Stimulated activated naive CD8-positive, alpha-beta T cell treated with anti-CD3 and anti-CD28 coated beads, Interleukin-15, Interleukin-2, amounts not matched to agents 100 U/mL and 50 U/mL, for 24 hours (primary cell): ENCODE results near the gene PEX11G.
"Not testable (repeated sequence)": the region's sequence is repeated elsewhere in the genome, so short reads cannot be mapped to it uniquely, and the experiment has no call there.

Experiments
- ATAC-seq: fragments of 150-1000 bp; cut with Tn5 transposase; one replicate; pipeline ENCODE4 v1.10.0; 2021
- DNase-seq: peaks from one replicate; pipeline ENCODE4 v3.0.0; 2021

The PEX11G gene

GRCh38 chr19:7433456-7433855 is 55.4 kb downstream of the PEX11G start:
- not testable (repeated sequence) for ATAC-seq, DNase-seq

DNA sequence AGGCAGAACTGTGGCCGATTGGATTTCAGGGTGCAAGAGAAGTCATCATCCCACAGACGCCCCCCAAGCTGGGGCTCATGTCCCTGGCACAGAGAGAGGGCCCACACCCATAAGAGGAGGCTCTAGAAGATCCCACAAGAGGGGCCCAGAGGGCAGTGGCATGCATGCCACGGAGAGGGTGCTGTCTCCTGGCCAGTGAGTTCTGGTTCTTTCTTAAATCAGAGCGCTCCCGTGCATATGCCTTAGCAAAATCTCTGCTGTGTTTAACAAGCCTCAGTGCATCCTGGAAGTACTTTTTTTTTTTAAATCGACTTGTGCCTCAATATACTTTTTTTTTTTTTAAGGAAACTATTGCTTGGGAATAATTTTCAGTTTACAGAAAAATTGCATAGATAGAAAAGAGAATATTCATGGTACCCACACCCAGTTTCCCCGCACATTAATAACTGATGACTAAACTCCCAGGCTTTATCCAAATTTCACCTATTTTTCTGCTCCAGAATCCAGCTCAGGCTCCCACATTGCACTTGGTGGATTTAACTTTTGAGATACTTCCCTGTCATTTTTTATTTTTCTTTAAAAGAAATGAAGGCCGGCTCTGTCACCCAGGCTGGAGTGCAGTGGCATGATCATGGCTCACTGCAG is 59.1 kb downstream of the PEX11G start:
- no peak for ATAC-seq

GRCh38 chr19:7428651-7429113 is 60.2 kb downstream of the PEX11G start:
- DNase-seq = no peak

More for the DNA sequence above, 59.1 kb downstream of the PEX11G start:
- DNase-seq = no peak

DNA sequence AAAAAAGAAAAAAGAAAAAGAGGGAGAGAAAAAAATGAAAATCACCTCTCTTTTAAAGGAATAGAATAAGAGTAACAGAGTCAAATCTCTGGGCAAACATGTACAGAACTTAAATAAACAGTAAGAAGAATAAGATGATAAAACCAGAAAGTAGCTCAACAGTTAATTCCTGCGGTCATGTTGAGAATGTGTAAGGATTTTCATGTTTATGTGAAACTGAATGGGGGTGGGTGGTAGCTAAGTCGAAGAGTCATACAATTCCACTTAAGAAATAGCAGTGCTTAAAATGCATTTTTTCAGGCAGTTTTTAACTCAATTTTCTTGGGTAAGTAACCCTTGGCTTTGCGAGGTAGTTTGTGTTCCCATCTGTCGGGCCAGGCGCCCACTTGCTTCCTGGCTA is 60.9 kb downstream of the PEX11G start:
- DNase-seq (no peak), ATAC-seq (no peak)

More at GRCh38 chr19:7428651-7429113, 60.2 kb downstream of the PEX11G start:
- ATAC-seq = no peak

DNA sequence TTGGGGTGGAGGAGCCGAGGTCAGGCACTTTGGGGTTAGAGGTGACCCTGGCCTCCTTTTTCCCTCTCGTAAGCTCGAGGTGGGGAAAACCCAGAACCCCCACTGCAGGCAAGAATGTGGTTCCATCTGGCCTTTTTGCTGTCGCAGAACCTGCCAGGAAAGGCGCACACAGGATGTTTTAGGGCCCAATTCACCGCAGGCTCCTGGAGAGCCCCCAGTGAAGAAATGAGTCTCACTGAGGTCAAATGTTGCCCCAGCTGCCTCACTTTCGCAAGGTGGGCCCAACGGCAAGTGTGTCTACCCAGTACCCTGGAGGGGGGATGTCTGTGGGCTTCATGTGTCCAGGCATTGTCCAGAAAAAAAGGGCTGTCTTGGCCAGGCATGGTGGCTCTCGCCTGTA is 61.8 kb downstream of the PEX11G start:
- ATAC-seq (peak; percentile 80), DNase-seq (peak; percentile 57)
